Measurements from ENCODE around the gene NPHP4.

The NPHP4 gene

GRCh38 chr1:5917591-5918274 lies 74.5 kb downstream of the NPHP4 start:
- H3K4me3 Mint-ChIP-seq = no peak overlapping the region

GRCh38 chr1:5917281-5917590 lies 75.0 kb downstream of the NPHP4 start:
- ATAC-seq = no peak
- no peak for DNase-seq (ENCODE audit: low spot score in 2 of 2)
- Mint-ChIP-seq H3K36me3 (no peaks in the 10 kb centered on the region), H3K4me3 (no peak overlapping the region), H3K4me1 (peaks cover 7% of the 10 kb centered on the region), H3K9me3 (no peaks in the 10 kb centered on the region), H3K27ac (no peak overlapping the region)

More at GRCh38 chr1:5917591-5918274, 74.5 kb downstream of the NPHP4 start:
- H3K27ac Mint-ChIP-seq = no peak overlapping the region
- no peaks in the 10 kb centered on the region for H3K36me3 Mint-ChIP-seq
- H3K9me3 Mint-ChIP-seq = no peaks in the 10 kb centered on the region
- no peak for DNase-seq (ENCODE audit: low spot score in 2 of 2)
- no peak for ATAC-seq
- H3K4me1 Mint-ChIP-seq = peaks cover 7% of the 10 kb centered on the region

- no peaks in the 10 kb centered on the region for H3K36me3 Mint-ChIP-seq
- peaks cover 7% of the 10 kb centered on the region for H3K4me1 Mint-ChIP-seq
- H3K27ac Mint-ChIP-seq = no peak overlapping the region
- no peak overlapping the region for H3K4me3 Mint-ChIP-seq
- ATAC-seq = no peak
- peak in 1 of 2 donors; percentile 15 for DNase-seq (ENCODE audit: low spot score in 2 of 2)
- no peaks in the 10 kb centered on the region for H3K9me3 Mint-ChIP-seq
Observed at GRCh38 chr1:5916572-5917280, 75.5 kb downstream of the NPHP4 start.

GRCh38 chr1:5915587-5916571 lies 76.3 kb downstream of the NPHP4 start:
- H3K36me3 Mint-ChIP-seq = no peaks in the 10 kb centered on the region
- no peak overlapping the region for H3K4me3 Mint-ChIP-seq
- peak; percentile 86 for ATAC-seq
- H3K4me1 Mint-ChIP-seq = peaks cover 7% of the 10 kb centered on the region
- peak overlapping the region; percentile 65 for H3K27ac Mint-ChIP-seq
- no peaks in the 10 kb centered on the region for H3K9me3 Mint-ChIP-seq
- no peak for DNase-seq (ENCODE audit: low spot score in 2 of 2)

GRCh38 chr1:5914676-5915365 lies 77.4 kb downstream of the NPHP4 start:
- Mint-ChIP-seq H3K9me3 (no peaks in the 10 kb centered on the region), H3K4me3 (no peak overlapping the region), H3K4me1 (peaks cover 7% of the 10 kb centered on the region), H3K36me3 (no peaks in the 10 kb centered on the region), H3K27ac (no peak overlapping the region)
- no peak for ATAC-seq
- no peak for DNase-seq (ENCODE audit: low spot score in 2 of 2)

- Mint-ChIP-seq H3K4me3 (no peak overlapping the region), H3K27ac (no peak overlapping the region), H3K4me1 (peaks cover 7% of the 10 kb centered on the region), H3K9me3 (no peaks in the 10 kb centered on the region), H3K36me3 (no peaks in the 10 kb centered on the region)
- DNase-seq (ENCODE audit: low spot score in 2 of 2) (no peak), ATAC-seq (no peak)
Observed at GRCh38 chr1:5913876-5914275, 78.3 kb downstream of the NPHP4 start.

GRCh38 chr1:5913078-5913845 lies 79.0 kb downstream of the NPHP4 start:
- no peaks in the 10 kb centered on the region for H3K9me3 Mint-ChIP-seq
- DNase-seq (ENCODE audit: low spot score in 2 of 2) (no peak), ATAC-seq (no peak)
- no peak overlapping the region for H3K27ac Mint-ChIP-seq
- no peaks in the 10 kb centered on the region for H3K36me3 Mint-ChIP-seq
- H3K4me1 Mint-ChIP-seq = peaks cover 7% of the 10 kb centered on the region
- no peak overlapping the region for H3K4me3 Mint-ChIP-seq

- H3K4me3 Mint-ChIP-seq = no peak overlapping the region
- DNase-seq (ENCODE audit: low spot score in 2 of 2) = no peak
- no peak for ATAC-seq
- peaks cover 7% of the 10 kb centered on the region for H3K4me1 Mint-ChIP-seq
- H3K36me3 Mint-ChIP-seq = no peaks in the 10 kb centered on the region
- no peaks in the 10 kb centered on the region for H3K9me3 Mint-ChIP-seq
- no peak overlapping the region for H3K27ac Mint-ChIP-seq
Observed at GRCh38 chr1:5911871-5912271, 80.4 kb downstream of the NPHP4 start.

- Mint-ChIP-seq H3K4me1 (peaks cover 6% of the 10 kb centered on the region), H3K9me3 (no peaks in the 10 kb centered on the region), H3K4me3 (no peak overlapping the region), H3K27ac (no peak overlapping the region), H3K36me3 (no peaks in the 10 kb centered on the region)
- no peak for DNase-seq (ENCODE audit: low spot score in 2 of 2)
- ATAC-seq = no peak
Observed at GRCh38 chr1:5911157-5911556, 81.1 kb downstream of the NPHP4 start.

- no peaks in the 10 kb centered on the region for H3K9me3 Mint-ChIP-seq
- H3K4me3 Mint-ChIP-seq = no peak overlapping the region
- peaks cover 1% of the 10 kb centered on the region for H3K4me1 Mint-ChIP-seq
- H3K36me3 Mint-ChIP-seq = no peaks in the 10 kb centered on the region
- DNase-seq (ENCODE audit: low spot score in 2 of 2) (no peak), ATAC-seq (no peak)
- H3K27ac Mint-ChIP-seq = no peak overlapping the region
Observed at GRCh38 chr1:5910666-5911065, 81.6 kb downstream of the NPHP4 start.

GRCh38 chr1:5910276-5910620 lies 82.0 kb downstream of the NPHP4 start:
- Mint-ChIP-seq H3K36me3 (no peaks in the 10 kb centered on the region), H3K9me3 (no peaks in the 10 kb centered on the region), H3K27ac (peak overlapping the region; percentile 58), H3K4me3 (no peak overlapping the region), H3K4me1 (no peaks in the 10 kb centered on the region)
- DNase-seq (ENCODE audit: low spot score in 2 of 2) (no peak), ATAC-seq (no peak)

- DNase-seq (ENCODE audit: low spot score in 2 of 2) = no peak
- no peaks in the 10 kb centered on the region for H3K4me1 Mint-ChIP-seq
- peak overlapping the region; percentile 58 for H3K27ac Mint-ChIP-seq
- no peaks in the 10 kb centered on the region for H3K9me3 Mint-ChIP-seq
- no peak for ATAC-seq
- no peak overlapping the region for H3K4me3 Mint-ChIP-seq
- H3K36me3 Mint-ChIP-seq = no peaks in the 10 kb centered on the region
Observed at GRCh38 chr1:5909576-5910275, 82.5 kb downstream of the NPHP4 start.

GRCh38 chr1:5908461-5909375 lies 83.5 kb downstream of the NPHP4 start:
- no peak for DNase-seq (ENCODE audit: low spot score in 2 of 2)
- Mint-ChIP-seq H3K4me3 (no peak overlapping the region), H3K27ac (peak overlapping the region; percentile 58), H3K36me3 (no peaks in the 10 kb centered on the region), H3K4me1 (no peaks in the 10 kb centered on the region), H3K9me3 (no peaks in the 10 kb centered on the region)
- no peak for ATAC-seq

Data from stimulated activated effector memory CD8-positive, alpha-beta T cell treated with anti-CD3 and anti-CD28 coated beads, Interleukin-12 subunit alpha, Interleukin-12 subunit beta, amount 100 ng/mL, for 72 hours (primary cell).